ENCODE measurements around the gene HEXD. TPM values are rescaled to one million over a fixed set of nuclear protein-coding genes. Genes with fewer than 3 reads are reported as not detected.

The HEXD gene
- total and polyA plus RNA-seq, 2 donors (not counting 3 experiments of a cell fraction or from before 2014, with no cell fraction given), result 12.9 to 18.6 TPM

DNA sequence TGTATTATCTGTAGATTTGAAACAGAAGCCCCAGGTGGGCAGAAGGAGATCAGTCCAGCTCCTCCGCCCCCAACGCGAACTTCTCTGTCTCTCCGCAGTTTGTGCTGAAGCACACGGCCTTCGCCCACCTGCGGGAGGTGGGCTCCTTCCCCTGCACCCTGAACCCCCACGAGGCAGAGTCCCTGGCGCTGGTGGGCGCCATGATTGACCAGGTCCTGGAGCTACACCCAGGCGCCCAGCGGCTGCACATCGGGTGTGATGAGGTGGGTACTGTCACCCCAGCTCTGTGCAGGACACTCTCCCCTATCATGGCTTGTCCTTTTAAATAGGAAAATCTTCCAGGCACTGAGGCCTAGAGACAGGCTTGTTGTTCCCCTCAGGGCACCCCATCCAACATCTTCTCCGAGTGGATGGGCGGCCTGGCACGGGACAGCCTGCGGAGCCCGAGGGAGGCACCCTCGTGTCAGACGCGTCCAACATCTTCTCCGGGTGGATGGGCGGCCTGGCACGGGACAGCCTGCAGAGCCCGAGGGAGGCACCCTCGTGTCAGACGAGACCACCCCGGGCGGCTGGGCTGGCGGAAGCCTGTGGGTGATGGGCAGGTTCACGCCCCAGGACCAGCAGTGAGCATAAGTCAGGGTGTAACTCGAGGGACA, 15.5 kb downstream of the HEXD start:
- CTCF ChIA-PET, result interaction anchor here (1.0 kb wide), 1 partner anchor 9 kb away, joined by 4 read pairs; no protein-coding TSS in a partner anchor
- H4K20me1 ChIP-seq (replicated peaks; ENCODE audit: control insufficient read depth, extremely low read depth, insufficient read depth, low read length), result no peaks in the 10 kb centered on the region
- H3K4me2 ChIP-seq (ENCODE audit: insufficient read depth, low read length), result no peak overlapping the region
- TF ChIP-seq EZH2 (IDR thresholded peaks at IDR 0.05; ENCODE audit: borderline replicate concordance, low read depth, low read length, severe bottlenecking) (no peak), POLR2A (IDR thresholded peaks at IDR 0.05; ENCODE audit: low read depth, low read length) (no peak), MYC (IDR thresholded peaks at IDR 0.05; ENCODE audit: low read depth, low read length) (no peak), JUN (IDR thresholded peaks at IDR 0.05; ENCODE audit: borderline replicate concordance, insufficient read depth, insufficient read length, low read depth) (no peak), POLR2AphosphoS5 (IDR thresholded peaks at IDR 0.05; ENCODE audit: insufficient read depth, low read depth, low read length) (no peak), GATA2 (IDR thresholded peaks at IDR 0.05; ENCODE audit: insufficient read depth, insufficient read length, low read depth, low read length) (no peak), FOS (IDR thresholded peaks at IDR 0.05; ENCODE audit: borderline replicate concordance, insufficient read depth, low read length) (no peak)
- TF ChIP-seq, protein P1, sequence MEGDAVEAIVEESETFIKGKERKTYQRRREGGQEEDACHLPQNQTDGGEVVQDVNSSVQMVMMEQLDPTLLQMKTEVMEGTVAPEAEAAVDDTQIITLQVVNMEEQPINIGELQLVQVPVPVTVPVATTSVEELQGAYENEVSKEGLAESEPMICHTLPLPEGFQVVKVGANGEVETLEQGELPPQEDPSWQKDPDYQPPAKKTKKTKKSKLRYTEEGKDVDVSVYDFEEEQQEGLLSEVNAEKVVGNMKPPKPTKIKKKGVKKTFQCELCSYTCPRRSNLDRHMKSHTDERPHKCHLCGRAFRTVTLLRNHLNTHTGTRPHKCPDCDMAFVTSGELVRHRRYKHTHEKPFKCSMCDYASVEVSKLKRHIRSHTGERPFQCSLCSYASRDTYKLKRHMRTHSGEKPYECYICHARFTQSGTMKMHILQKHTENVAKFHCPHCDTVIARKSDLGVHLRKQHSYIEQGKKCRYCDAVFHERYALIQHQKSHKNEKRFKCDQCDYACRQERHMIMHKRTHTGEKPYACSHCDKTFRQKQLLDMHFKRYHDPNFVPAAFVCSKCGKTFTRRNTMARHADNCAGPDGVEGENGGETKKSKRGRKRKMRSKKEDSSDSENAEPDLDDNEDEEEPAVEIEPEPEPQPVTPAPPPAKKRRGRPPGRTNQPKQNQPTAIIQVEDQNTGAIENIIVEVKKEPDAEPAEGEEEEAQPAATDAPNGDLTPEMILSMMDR (IDR thresholded peaks at IDR 0.05; ENCODE audit: extremely low read depth in 1 of 2, insufficient read depth in 1 of 2, low read depth in 1 of 2, low read length in 2 of 2), result no peak
- TF ChIP-seq, protein P2, sequence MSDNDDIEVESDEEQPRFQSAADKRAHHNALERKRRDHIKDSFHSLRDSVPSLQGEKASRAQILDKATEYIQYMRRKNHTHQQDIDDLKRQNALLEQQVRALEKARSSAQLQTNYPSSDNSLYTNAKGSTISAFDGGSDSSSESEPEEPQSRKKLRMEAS (IDR thresholded peaks at IDR 0.05; ENCODE audit: insufficient read depth, insufficient read length), result no peak
- no peaks in the 10 kb centered on the region for H3K4me1 ChIP-seq (ENCODE audit: control insufficient read depth, extremely low read depth, insufficient read depth, low read length)
- no peak overlapping the region for H3K27ac ChIP-seq (ENCODE audit: insufficient read depth, low read depth, low read length)
- POLR2A ChIA-PET, result no interaction called here
- FAIRE-seq (no peak), DNase-seq (ENCODE audit: low read depth, low spot score) (no peak)
- no peak overlapping the region for H2AFZ ChIP-seq (ENCODE audit: low read depth, low read length)
- no TSS peak for BruUV-seq (replicated peaks)
- no peak overlapping the region for H3K9ac ChIP-seq (replicated peaks; ENCODE audit: extremely low read depth, insufficient read depth, low read length)
- no peaks in the 10 kb centered on the region for H3K27me3 ChIP-seq (ENCODE audit: control insufficient read depth in 2 of 2, insufficient read depth in 2 of 2, low read length in 2 of 2)
- intact Hi-C loops (cut with micrococcal nuclease), result no loop called here
- no peak overlapping the region for H3K4me3 ChIP-seq (replicated peaks in 1 of 3; ENCODE audit: insufficient read depth in 1 of 3, low read depth in 1 of 3, low read length in 3 of 3)
- H3K9me1 ChIP-seq (replicated peaks; ENCODE audit: control insufficient read depth, extremely low read depth, insufficient read depth, low read length), result no peaks in the 10 kb centered on the region
- no peaks in the 10 kb centered on the region for H3K9me3 ChIP-seq (replicated peaks; ENCODE audit: control insufficient read depth, insufficient read depth, low read length)
- no peaks in the 10 kb centered on the region for H3K36me3 ChIP-seq (ENCODE audit: control insufficient read depth in 2 of 2, extremely low read depth in 1 of 2, insufficient read depth in 2 of 2, low read length in 2 of 2)
- H3K79me2 ChIP-seq (ENCODE audit: control insufficient read depth, insufficient read depth, low read length), result no peaks in the 10 kb centered on the region
- dilution Hi-C loops (cut with MboI; ENCODE audit: extremely low pct_ligation_motif_present, low sequenced_read_pairs), result no loop called here

All from endothelial cell of umbilical vein (primary cell).